Esophagus squamous epithelium (tissue), 4 donors: Measurements from ENCODE around the gene ZNF646.

Experiments
- POLR2A ChIP-seq, 4 donors: fragments of 450-650 bp; IDR thresholded peaks; one replicate each; pipeline ENCODE4 v1.6.1; 2017; ENCODE audit warnings: antibody characterized with exemption in 4 of 4, mild to moderate bottlenecking in 4 of 4, moderate library complexity in 3 of 4
- TF ChIP-seq, protein P1 (sequence below), 6 experiments: fragments of 450-650 bp in 4 of 6; fragments of 200-600 bp in 2 of 6; sonication (generic) in 2 of 6; IDR thresholded peaks; one replicate each; pipeline ENCODE4 v1.5.1; 2016 to 2019; ENCODE audit warnings: antibody characterized with exemption in 6 of 6, mild to moderate bottlenecking in 4 of 6, moderate library complexity in 4 of 6

GRCh38 chr16:31077592-31078396 lies 3.6 kb downstream of the ZNF646 start:
- TF ChIP-seq, protein P1, sequence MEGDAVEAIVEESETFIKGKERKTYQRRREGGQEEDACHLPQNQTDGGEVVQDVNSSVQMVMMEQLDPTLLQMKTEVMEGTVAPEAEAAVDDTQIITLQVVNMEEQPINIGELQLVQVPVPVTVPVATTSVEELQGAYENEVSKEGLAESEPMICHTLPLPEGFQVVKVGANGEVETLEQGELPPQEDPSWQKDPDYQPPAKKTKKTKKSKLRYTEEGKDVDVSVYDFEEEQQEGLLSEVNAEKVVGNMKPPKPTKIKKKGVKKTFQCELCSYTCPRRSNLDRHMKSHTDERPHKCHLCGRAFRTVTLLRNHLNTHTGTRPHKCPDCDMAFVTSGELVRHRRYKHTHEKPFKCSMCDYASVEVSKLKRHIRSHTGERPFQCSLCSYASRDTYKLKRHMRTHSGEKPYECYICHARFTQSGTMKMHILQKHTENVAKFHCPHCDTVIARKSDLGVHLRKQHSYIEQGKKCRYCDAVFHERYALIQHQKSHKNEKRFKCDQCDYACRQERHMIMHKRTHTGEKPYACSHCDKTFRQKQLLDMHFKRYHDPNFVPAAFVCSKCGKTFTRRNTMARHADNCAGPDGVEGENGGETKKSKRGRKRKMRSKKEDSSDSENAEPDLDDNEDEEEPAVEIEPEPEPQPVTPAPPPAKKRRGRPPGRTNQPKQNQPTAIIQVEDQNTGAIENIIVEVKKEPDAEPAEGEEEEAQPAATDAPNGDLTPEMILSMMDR (IDR thresholded peaks at IDR 0.05): no peak
- no peak for TF ChIP-seq POLR2A (IDR thresholded peaks at IDR 0.05)
